Activated CD8-positive, alpha-beta memory T cell treated with anti-CD3 and anti-CD28 coated beads for 36 hours (primary cell): ENCODE data around the gene CARD14. TPM values are rescaled to one million over a fixed set of nuclear protein-coding genes. Genes with fewer than 3 reads are reported as not detected.

ENCODE experiments used
- CTCF ChIA-PET: fragments of 350-600 bp; sonication (Branson Sonifier 250); formaldehyde crosslinking; loops from one replicate; lab custom pipeline; 2021; ENCODE audit warnings: antibody characterized with exemption; lab: Charles Lee
- POLR2A ChIA-PET: fragments of 350-600 bp; sonication (Branson Sonifier 250); formaldehyde crosslinking; loops from one replicate; lab custom pipeline; 2021; ENCODE audit warnings: antibody characterized with exemption; lab: Charles Lee
- total RNA-seq, 2 experiments: library from RNA; stranded (reverse); gene quantifications; one replicate each; pipeline ENCODE4 v1.2.3, GENCODE V29; 2021

The CARD14 gene
- total RNA-seq, 2 experiments from 2014 or later: not detected

GRCh38 chr17:80218391-80218790, 48.6 kb downstream of the CARD14 start:
- CTCF ChIA-PET: interaction anchor here (0.5 to 1.6 kb wide), 4 partner anchors 22 to 1472 kb away, joined by 4 to 5 read pairs (median 4); no protein-coding TSS in a partner anchor
- POLR2A ChIA-PET: interaction anchor here (1.7 to 2.0 kb wide), 2 partner anchors 41 to 48 kb away, joined by 6 to 9 read pairs; no protein-coding TSS in a partner anchor

- ChIA-PET CTCF (interaction anchor here (0.7 to 1.6 kb wide), 3 partner anchors 23 to 45 kb away, joined by 4 to 5 read pairs (median 4); no protein-coding TSS in a partner anchor), POLR2A (interaction anchor here (0.6 to 2.0 kb wide), 8 partner anchors 36 to 79 kb away, joined by 3 to 15 read pairs (median 7); no protein-coding TSS in a partner anchor)
Observed at GRCh38 chr17:80219013-80219762, 49.4 kb downstream of the CARD14 start.

- POLR2A ChIA-PET: interaction anchor here (0.6 to 2.0 kb wide), 8 partner anchors 35 to 78 kb away, joined by 3 to 10 read pairs (median 4); no protein-coding TSS in a partner anchor
- CTCF ChIA-PET: no interaction called here
Observed at GRCh38 chr17:80219763-80220053, 49.9 kb downstream of the CARD14 start.

GRCh38 chr17:80220054-80220735, 50.4 kb downstream of the CARD14 start, which contains the start of the genes SGSH and SLC26A11:
Gene SGSH (minus strand): TSS chr17:80220333. CDS start chr17:80220313, 20 bp downstream.
Gene SLC26A11 (plus strand): TSS chr17:80220427. CDS start chr17:80221561, 1,134 bp downstream.
- CTCF ChIA-PET: no interaction called here
- POLR2A ChIA-PET: interaction anchor here (1.2 to 1.7 kb wide), 5 partner anchors 35 to 59 kb away, joined by 3 to 8 read pairs (median 3); no protein-coding TSS in a partner anchor

GRCh38 chr17:80220736-80221215, 50.9 kb downstream of the CARD14 start:
- ChIA-PET POLR2A (interaction anchor here (1.2 kb wide), 1 partner anchor 59 kb away, joined by 3 read pairs; no protein-coding TSS in a partner anchor), CTCF (interaction anchor here (0.8 kb wide), 1 partner anchor 212 kb away, joined by 3 read pairs; no protein-coding TSS in a partner anchor)

- CTCF ChIA-PET: interaction anchor here (0.7 to 0.8 kb wide), 3 partner anchors 61 to 1071 kb away, joined by 3 read pairs; no protein-coding TSS in a partner anchor
- POLR2A ChIA-PET: no interaction called here
Observed at GRCh38 chr17:80221351-80222105, 51.7 kb downstream of the CARD14 start.

GRCh38 chr17:80222376-80223141, 52.7 kb downstream of the CARD14 start:
- CTCF ChIA-PET: interaction anchor here (0.7 kb wide), 1 partner anchor 1070 kb away, joined by 3 read pairs; no protein-coding TSS in a partner anchor
- POLR2A ChIA-PET: no interaction called here

- ChIA-PET POLR2A (no interaction called here), CTCF (no interaction called here)
Observed at GRCh38 chr17:80223142-80223815, 53.4 kb downstream of the CARD14 start.

- ChIA-PET CTCF (no interaction called here), POLR2A (no interaction called here)
Observed at GRCh38 chr17:80223838-80224497, 54.1 kb downstream of the CARD14 start.

GRCh38 chr17:80224683-80225082, 54.9 kb downstream of the CARD14 start:
- POLR2A ChIA-PET: no interaction called here
- CTCF ChIA-PET: no interaction called here

GRCh38 chr17:80225230-80225629, 55.4 kb downstream of the CARD14 start:
- ChIA-PET POLR2A (interaction anchor here (0.6 kb wide), 1 partner anchor 106 kb away, joined by 10 read pairs; no protein-coding TSS in a partner anchor), CTCF (no interaction called here)

GRCh38 chr17:80227156-80227555, 57.3 kb downstream of the CARD14 start:
- CTCF ChIA-PET: interaction anchor here (0.9 kb wide), 1 partner anchor 145 kb away, joined by 3 read pairs; no protein-coding TSS in a partner anchor
- POLR2A ChIA-PET: no interaction called here

- ChIA-PET POLR2A (no interaction called here), CTCF (no interaction called here)
Observed at GRCh38 chr17:80227666-80228065, 57.8 kb downstream of the CARD14 start.

- POLR2A ChIA-PET: no interaction called here
- CTCF ChIA-PET: no interaction called here
Observed at GRCh38 chr17:80228477-80228876, 58.6 kb downstream of the CARD14 start.

GRCh38 chr17:80229011-80229410, 59.2 kb downstream of the CARD14 start:
- ChIA-PET CTCF (no interaction called here), POLR2A (no interaction called here)

- CTCF ChIA-PET: no interaction called here
- POLR2A ChIA-PET: no interaction called here
Observed at GRCh38 chr17:80232438-80232837, 62.6 kb downstream of the CARD14 start.

- ChIA-PET CTCF (no interaction called here), POLR2A (no interaction called here)
Observed at GRCh38 chr17:80233202-80233601, 63.4 kb downstream of the CARD14 start.
